HepG2 (cell line): ENCODE measurements around the gene SPTBN4. TPM values are rescaled to one million over a fixed set of nuclear protein-coding genes. Genes with fewer than 3 reads are reported as not detected.
A peak's percentile ranks its signal among the peaks of the same experiment; 100 is the strongest.

Source experiments
- CERS6 ChIP-seq: sonication (generic); formaldehyde crosslinking; IDR thresholded peaks from 2 replicates; pipeline ENCODE4 v1.5.0; 2020; ENCODE audit warnings: missing genetic modification reagents
- CHD2 ChIP-seq: IDR thresholded peaks from 2 replicates; pipeline ENCODE4 v1.6.1; 2011; ENCODE audit warnings: low read depth, low read length, improper control_type of control experiment
- FOXA1 ChIP-seq, 2 experiments: fragments of 450-650 bp in 1 of 2; sonication (generic) in 1 of 2; formaldehyde crosslinking in 1 of 2; IDR thresholded peaks; 2 replicates each; pipeline versions ENCODE4 v1.4.0 to v1.6.1; 2016 to 2020; ENCODE audit warnings: missing genetic modification reagents in 1 of 2
- GPBP1L1 ChIP-seq: sonication (generic); formaldehyde crosslinking; IDR thresholded peaks from 2 replicates; pipeline ENCODE4 v1.5.0; 2020; ENCODE audit warnings: mild to moderate bottlenecking, missing genetic modification reagents
- HOXA3 ChIP-seq: sonication (generic); formaldehyde crosslinking; IDR thresholded peaks from 2 replicates; pipeline ENCODE4 v1.5.0; 2020; ENCODE audit warnings: missing genetic modification reagents
- IKZF5 ChIP-seq: IDR thresholded peaks from 2 replicates; pipeline ENCODE4 v1.6.1; 2018; ENCODE audit warnings: missing genetic modification reagents, mild to moderate bottlenecking, missing compliant biosample characterization
- MLLT10 ChIP-seq: sonication (generic); formaldehyde crosslinking; IDR thresholded peaks from 2 replicates; pipeline ENCODE4 v1.4.0; 2020; ENCODE audit warnings: missing genetic modification reagents
- MTA3 ChIP-seq: sonication (generic); formaldehyde crosslinking; IDR thresholded peaks from 2 replicates; pipeline ENCODE4 v1.4.0; 2020; ENCODE audit warnings: missing genetic modification reagents
- RFX1 ChIP-seq: fragments of 450-650 bp; IDR thresholded peaks from 2 replicates; pipeline ENCODE4 v1.6.1; 2017
- SNAI1 ChIP-seq: sonication (generic); formaldehyde crosslinking; IDR thresholded peaks from 2 replicates; pipeline ENCODE4 v1.5.0; 2020; ENCODE audit warnings: mild to moderate bottlenecking, missing genetic modification reagents, borderline replicate concordance
- STAT6 ChIP-seq: sonication (generic); formaldehyde crosslinking; IDR thresholded peaks from 2 replicates; pipeline ENCODE4 v1.4.0; 2020; ENCODE audit warnings: missing genetic modification reagents, mild to moderate bottlenecking, borderline replicate concordance
- TBP ChIP-seq: sonication (generic); formaldehyde crosslinking; IDR thresholded peaks from 2 replicates; pipeline ENCODE4 v1.5.0; 2020; ENCODE audit warnings: missing genetic modification reagents
- TFAP4 ChIP-seq: sonication (generic); IDR thresholded peaks from 2 replicates; pipeline ENCODE4 v1.6.1; 2016; ENCODE audit warnings: low read depth, borderline replicate concordance
- TGIF2 ChIP-seq: IDR thresholded peaks from 2 replicates; pipeline ENCODE4 v1.6.1; 2016; ENCODE audit warnings: control low read depth, missing compliant biosample characterization
- ZKSCAN1 ChIP-seq: fragments of 150-350 bp; IDR thresholded peaks from 2 replicates; pipeline ENCODE4 v1.6.1; 2014; ENCODE audit warnings: low read length
- ZNF564 ChIP-seq: sonication (generic); formaldehyde crosslinking; IDR thresholded peaks from 2 replicates; pipeline ENCODE4 v1.8.1; 2023; ENCODE audit warnings: mild to moderate bottlenecking, missing genetic modification reagents
- ZNF609 ChIP-seq: sonication (generic); formaldehyde crosslinking; IDR thresholded peaks from 2 replicates; pipeline ENCODE4 v1.4.0; 2020; ENCODE audit warnings: mild to moderate bottlenecking, missing genetic modification reagents, borderline replicate concordance
- ZSCAN25 ChIP-seq: sonication (generic); formaldehyde crosslinking; IDR thresholded peaks from 2 replicates; pipeline ENCODE4 v1.8.0; 2022; ENCODE audit warnings: mild to moderate bottlenecking, missing genetic modification reagents
- polyA plus RNA-seq, 8 experiments: library from polyadenylated mRNA; depleted of rRNA in 3 of 8; stranded (reverse) in 7 of 8; unstranded in 1 of 8; fragments of >200 nt; fragmentation: Illumina TruSeq in 4 of 8; extraction: Trizol in 4 of 8; gene quantifications; 2 replicates each; pipeline versions ENCODE4 v1.2.1 to v1.2.3, GENCODE V29; 2011 to 2016; ENCODE audit warnings: low read depth in 4 of 8, missing spikeins in 1 of 8, mixed read lengths in 1 of 8; ENCODE audit not compliant: insufficient read depth in 1 of 8
- total RNA-seq, 5 experiments: library from RNA; depleted of rRNA; stranded (reverse); fragments of >200 nt; fragmentation: Illumina TruSeq; extraction: Trizol; gene quantifications; 2 replicates each; pipeline ENCODE4 v1.2.3, GENCODE V29; 2016; ENCODE audit warnings: low read depth in 1 of 5

The SPTBN4 gene
- total and polyA plus RNA-seq, 2 of the 13 experiments (the other 11 are each of a cell fraction or from before 2014, with no cell fraction given): 0.11 TPM

GRCh38 chr19:40605216-40605971 lies 138.6 kb downstream of the SPTBN4 start (continued):
- TF ChIP-seq STAT6 (CRISPR knock-in tag) (no peak), TBP (no peak), CERS6 (CRISPR knock-in tag) (no peak), CHD2 (no peak), ZNF564 (CRISPR knock-in tag) (no peak), ZNF609 (no peak), MTA3 (CRISPR knock-in tag) (no peak), SNAI1 (CRISPR knock-in tag) (no peak), FOXA1 (IDR thresholded peaks at IDR 0.05) (no peak), FOXA1 (CRISPR knock-in tag; IDR thresholded peaks at IDR 0.05) (no peak), TFAP4 (0 out of 2 replicates have a peak, but pooled peaks have one; percentile 32), ZSCAN25 (no peak), MLLT10 (CRISPR knock-in tag) (no peak), RFX1 (no peak), HOXA3 (CRISPR knock-in tag) (no peak), ZKSCAN1 (no peak), IKZF5 (CRISPR knock-in tag) (peak; percentile 52; the same call in 1 of the 2 replicates), GPBP1L1 (no peak), TGIF2 (CRISPR knock-in tag) (no peak)
